HepG2 (cell line): Measurements from ENCODE around the gene ADARB1. TPM values are rescaled to one million over a fixed set of nuclear protein-coding genes. Genes with fewer than 3 reads are reported as not detected.

ENCODE experiments used
- ATAC-seq: fragments of 200-7000 bp; cut with Tn5 transposase; 3 replicates; pipeline ENCODE4 v1.9.1; 2020; ENCODE audit warnings: mild to moderate bottlenecking, moderate library complexity
- BruUV-seq: library from RNA; stranded (reverse); fragments of 400-500 nt; replicated peaks from 2 replicates; lab custom pipeline; 2021; lab: Mats Ljungman, UMichigan
- CTCF ChIA-PET: fragments of 300-600 bp; formaldehyde crosslinking; extraction: SDS; loops from one replicate; lab custom pipeline; 2021; ENCODE audit warnings: low total read pairs, inconsistent platforms, low intra/inter-chr PET ratio; lab: Yijun Ruan, JAX
- POLR2A ChIA-PET: fragments of 350-600 bp; sonication (Branson Sonifier 250); formaldehyde crosslinking; loops from one replicate; lab custom pipeline; 2020; ENCODE audit warnings: antibody characterized with exemption, inconsistent platforms; lab: Yijun Ruan, JAX
- DNase-seq: peaks from one replicate; pipeline ENCODE4 v3.0.0-alpha.2; 2015; ENCODE audit warnings: low spot score
- FAIRE-seq: peaks from 3 replicates; lab custom pipeline; 2011; peaks lifted over from hg19 to GRCh38; lab: Jason Lieb, UNC
- H2AFZ ChIP-seq: one replicate; pipeline ENCODE4 v1.6.1; 2011; ENCODE audit warnings: low read length, inconsistent platforms
- H3K27ac ChIP-seq: fragments of 300-600 bp; 3 replicates; pipeline ENCODE4 v1.8.0; 2011; ENCODE audit warnings: mixed run types, mild to moderate bottlenecking, mixed read lengths, low read length, inconsistent platforms; ENCODE audit not compliant: insufficient read depth; ENCODE audit errors: extremely low read length
- H3K27me3 ChIP-seq, 2 experiments: fragments of 200-600 bp in 1 of 2; 2 replicates in 1 of 2; 3 replicates in 1 of 2; pipeline versions ENCODE4 v1.6.0 to v1.8.0; 2011; ENCODE audit warnings: low read length in 2 of 2, mild to moderate bottlenecking in 2 of 2, moderate library complexity in 2 of 2, inconsistent platforms in 1 of 2; ENCODE audit not compliant: insufficient read depth in 2 of 2, control insufficient read depth in 1 of 2
- H3K36me3 ChIP-seq, 2 experiments: fragments of 200-600 bp in 1 of 2; replicated peaks in 1 of 2; 2 replicates in 1 of 2; 3 replicates in 1 of 2; pipeline versions ENCODE4 v1.5.1 to v1.8.0; 2011; ENCODE audit warnings: low read length in 2 of 2, inconsistent platforms in 1 of 2; ENCODE audit not compliant: insufficient read depth in 2 of 2, control insufficient read depth in 1 of 2
- H3K4me1 ChIP-seq: 2 replicates; pipeline ENCODE4 v1.5.1; 2012; ENCODE audit warnings: low read length, inconsistent platforms; ENCODE audit not compliant: insufficient read depth
- H3K4me2 ChIP-seq: 2 replicates; pipeline ENCODE4 v1.6.0; 2011; ENCODE audit warnings: low read depth, low read length, inconsistent platforms
- H3K4me3 ChIP-seq, 3 experiments: fragments of 200-600 bp in 1 of 3; sonication (generic), shearing (Covaris generic) in 1 of 3; replicated peaks in 1 of 3; 2 replicates each; pipeline ENCODE4 v1.5.1; 2011 to 2016; ENCODE audit warnings: low read length in 3 of 3, inconsistent platforms in 2 of 3, low read depth in 2 of 3, mild to moderate bottlenecking in 2 of 3, control low read depth in 1 of 3, mixed read lengths in 1 of 3; ENCODE audit not compliant: insufficient read depth in 1 of 3
- H3K79me2 ChIP-seq: one replicate; pipeline ENCODE4 v1.6.1; 2011; ENCODE audit warnings: low read length, inconsistent platforms; ENCODE audit not compliant: insufficient read depth
- H3K9ac ChIP-seq: 2 replicates; pipeline ENCODE4 v1.6.0; 2011; ENCODE audit warnings: mild to moderate bottlenecking, low read depth, low read length, inconsistent platforms; ENCODE audit not compliant: insufficient read depth
- H3K9me3 ChIP-seq: 2 replicates; pipeline ENCODE4 v1.5.1; 2012; ENCODE audit warnings: mild to moderate bottlenecking, low read length
- H4K20me1 ChIP-seq: 2 replicates; pipeline ENCODE4 v1.6.0; 2011; ENCODE audit warnings: inconsistent platforms, mild to moderate bottlenecking, low read length, moderate library complexity; ENCODE audit not compliant: insufficient read depth
- AHR ChIP-seq: IDR thresholded peaks from 2 replicates; pipeline ENCODE4 v1.6.1; 2018; ENCODE audit warnings: missing genetic modification reagents, missing compliant biosample characterization
- BATF2 ChIP-seq: sonication (generic); formaldehyde crosslinking; IDR thresholded peaks from 2 replicates; pipeline ENCODE4 v1.8.0; 2022; ENCODE audit warnings: mild to moderate bottlenecking, missing genetic modification reagents, moderate library complexity
- GPBP1L1 ChIP-seq: sonication (generic); formaldehyde crosslinking; IDR thresholded peaks from 2 replicates; pipeline ENCODE4 v1.5.0; 2020; ENCODE audit warnings: mild to moderate bottlenecking, missing genetic modification reagents
- JUND ChIP-seq: sonication (generic); formaldehyde crosslinking; IDR thresholded peaks from 2 replicates; pipeline ENCODE4 v1.8.0; 2022; ENCODE audit warnings: mild to moderate bottlenecking, missing genetic modification reagents
- MED8 ChIP-seq: sonication (generic); formaldehyde crosslinking; IDR thresholded peaks from 2 replicates; pipeline ENCODE4 v1.8.1; 2023; ENCODE audit warnings: mild to moderate bottlenecking, missing genetic modification reagents; ENCODE audit not compliant: insufficient replicate concordance
- MLXIP ChIP-seq: sonication (generic); formaldehyde crosslinking; IDR thresholded peaks from 2 replicates; pipeline ENCODE4 v1.9.0; 2021; ENCODE audit warnings: missing genetic modification reagents, borderline replicate concordance
- NFRKB ChIP-seq: fragments of 450-650 bp; IDR thresholded peaks from 2 replicates; pipeline ENCODE4 v1.6.1; 2017
- PCBP2 ChIP-seq: fragments of 200-400 bp; formaldehyde crosslinking; optimal IDR thresholded peaks from 2 replicates; pipeline ENCODE3; 2018; ENCODE audit warnings: low read length, low read depth; ENCODE audit not compliant: poor library complexity, severe bottlenecking
- RFXAP ChIP-seq: sonication (generic); formaldehyde crosslinking; IDR thresholded peaks from 2 replicates; pipeline ENCODE4 v1.4.0; 2020; ENCODE audit warnings: missing genetic modification reagents, borderline replicate concordance
- SYNCRIP ChIP-seq: fragments of 200-400 bp; formaldehyde crosslinking; IDR thresholded peaks from 2 replicates; pipeline ENCODE4 v1.6.1; 2018; ENCODE audit warnings: mild to moderate bottlenecking, low read depth, low read length; ENCODE audit not compliant: insufficient read depth
- TBL1XR1 ChIP-seq: fragments of 150-350 bp; IDR thresholded peaks from 2 replicates; pipeline ENCODE4 v1.6.1; 2014; ENCODE audit warnings: borderline replicate concordance, low read length; ENCODE audit not compliant: partially characterized antibody
- ZKSCAN5 ChIP-seq: sonication (generic); formaldehyde crosslinking; IDR thresholded peaks from 2 replicates; pipeline ENCODE4 v1.5.1; 2020; ENCODE audit warnings: mild to moderate bottlenecking, missing genetic modification reagents
- ZMYM2 ChIP-seq: sonication (generic); formaldehyde crosslinking; IDR thresholded peaks from 2 replicates; pipeline ENCODE4 v1.8.0; 2022; ENCODE audit warnings: mild to moderate bottlenecking, missing genetic modification reagents
- ZNF512 ChIP-seq: sonication (generic); formaldehyde crosslinking; IDR thresholded peaks from 2 replicates; pipeline ENCODE4 v1.4.0; 2020; ENCODE audit warnings: mild to moderate bottlenecking, missing genetic modification reagents
- ZNF746 ChIP-seq: sonication (generic); formaldehyde crosslinking; IDR thresholded peaks from 2 replicates; pipeline ENCODE4 v1.8.0; 2022; ENCODE audit warnings: mild to moderate bottlenecking, missing genetic modification reagents
- WGBS: methylation state at CpG from one replicate; pipeline ENCODE4 v1.1.6; 2017; ENCODE audit warnings: low lambda C conversion rate; 5-methylcytosine and 5-hydroxymethylcytosine counted together
- in situ Hi-C: cut with HindIII; loops from 2 replicates; pipeline ENCODE4 v1.10.0; 2017; ENCODE audit warnings: low pct_unique_long_range_greater_than_20kb; ENCODE audit not compliant: extremely low pct_ligation_motif_present
- intact Hi-C: fragments of 100-400 bp; cut with micrococcal nuclease; formaldehyde crosslinking; loops from one replicate; pipeline ENCODE4 v1.10.0; 2022; ENCODE audit not compliant: unreplicated experiment
- polyA plus RNA-seq, 8 experiments: library from polyadenylated mRNA; depleted of rRNA in 3 of 8; stranded (reverse) in 7 of 8; unstranded in 1 of 8; fragments of >200 nt; fragmentation: Illumina TruSeq in 4 of 8; extraction: Trizol in 4 of 8; gene quantifications; 2 replicates each; pipeline versions ENCODE4 v1.2.1 to v1.2.3, GENCODE V29; 2011 to 2016; ENCODE audit warnings: low read depth in 4 of 8, missing spikeins in 1 of 8, mixed read lengths in 1 of 8; ENCODE audit not compliant: insufficient read depth in 1 of 8
- total RNA-seq, 5 experiments: library from RNA; depleted of rRNA; stranded (reverse); fragments of >200 nt; fragmentation: Illumina TruSeq; extraction: Trizol; gene quantifications; 2 replicates each; pipeline ENCODE4 v1.2.3, GENCODE V29; 2016; ENCODE audit warnings: low read depth in 1 of 5
- TF ChIP-seq, protein P1 (sequence below): sonication (generic); formaldehyde crosslinking; IDR thresholded peaks from 2 replicates; pipeline ENCODE4 v1.5.1; 2020; ENCODE audit warnings: mild to moderate bottlenecking, missing genetic modification reagents, moderate library complexity

The ADARB1 gene
- total and polyA plus RNA-seq, 2 of the 13 experiments (the other 11 are each of a cell fraction or from before 2014, with no cell fraction given), result 6.6 to 10.0 TPM

DNA sequence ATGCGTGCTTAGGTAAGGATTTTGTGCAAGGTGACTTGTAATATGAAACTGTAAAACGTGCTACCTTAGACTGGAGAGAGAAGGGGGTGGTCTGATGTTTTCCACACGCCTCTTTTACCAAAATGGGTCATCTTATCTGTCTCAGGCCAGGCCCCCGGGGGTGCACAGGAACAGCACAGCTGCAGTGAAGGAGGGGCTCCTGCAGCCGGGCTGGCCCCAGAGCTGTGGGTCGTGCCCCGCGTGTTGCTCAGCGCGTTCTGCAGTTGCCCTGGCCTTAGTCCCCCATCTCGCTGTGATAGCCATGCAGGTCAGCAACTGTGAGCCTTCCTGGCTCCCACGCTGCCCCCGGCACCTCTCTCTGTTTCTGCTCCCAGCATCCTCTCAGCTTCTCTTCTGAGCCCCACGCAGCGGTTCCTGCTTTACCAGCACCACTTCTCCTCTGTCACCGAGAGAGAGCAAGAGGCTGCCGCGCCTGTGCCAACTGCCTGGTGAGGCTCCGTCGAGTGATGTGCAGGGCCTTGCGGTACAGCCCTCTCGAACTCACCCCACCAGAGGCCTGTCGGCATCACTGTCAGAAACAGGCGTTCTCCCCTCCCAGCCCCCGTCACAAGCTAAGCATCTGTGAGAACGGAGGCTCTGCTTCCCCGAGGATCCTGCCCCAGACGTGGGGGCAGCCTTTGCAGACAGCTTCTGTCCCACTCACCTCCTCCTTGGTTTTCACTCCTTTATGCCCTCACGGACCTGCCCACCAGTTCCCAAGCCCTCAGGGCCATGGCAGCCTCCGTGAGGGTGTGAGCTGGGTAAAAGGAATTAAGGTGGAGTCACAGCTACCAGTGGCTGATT lies 73.3 kb downstream of the ADARB1 start:
- Histone ChIP-seq H2AFZ (no peak overlapping the region), H3K9ac (no peak overlapping the region), H3K9me3 (no peaks in the 10 kb centered on the region), H3K27me3 (no peaks in the 10 kb centered on the region), H4K20me1 (no peaks in the 10 kb centered on the region), H3K4me1 (no peaks in the 10 kb centered on the region), H3K27ac (no peak overlapping the region), H3K79me2 (no peaks in the 10 kb centered on the region), H3K36me3 (peaks cover 4% of the 10 kb centered on the region in 2 experiments; a peak in 2 of 5 replicates), H3K4me2 (no peak overlapping the region), H3K4me3 (no peak overlapping the region)
- ChIA-PET POLR2A (interaction anchor here (1.5 kb wide), 1 partner anchor 9 kb away, joined by 3 read pairs; no protein-coding TSS in a partner anchor), CTCF (no interaction called here)
- no TSS peak for BruUV-seq
- in situ Hi-C loops, result no loop called here
- DNase-seq (no peak), FAIRE-seq (no peak), ATAC-seq (no peak)
- 92% methylated on average over 23 of the region's 30 CpGs for WGBS
- intact Hi-C loops, result no loop called here
- TF ChIP-seq ZNF746 (CRISPR knock-in tag) (no peak), SYNCRIP (no peak), ZNF512 (CRISPR knock-in tag) (no peak), TBL1XR1 (no peak), JUND (CRISPR knock-in tag) (no peak), GPBP1L1 (CRISPR knock-in tag) (no peak), RFXAP (CRISPR knock-in tag) (no peak), ZKSCAN5 (CRISPR knock-in tag) (no peak), MED8 (CRISPR knock-in tag) (no peak), MLXIP (CRISPR knock-in tag) (no peak), AHR (CRISPR knock-in tag) (no peak), BATF2 (CRISPR knock-in tag) (no peak), PCBP2 (no peak), NFRKB (no peak), ZMYM2 (no peak)
- TF ChIP-seq, protein P1, sequence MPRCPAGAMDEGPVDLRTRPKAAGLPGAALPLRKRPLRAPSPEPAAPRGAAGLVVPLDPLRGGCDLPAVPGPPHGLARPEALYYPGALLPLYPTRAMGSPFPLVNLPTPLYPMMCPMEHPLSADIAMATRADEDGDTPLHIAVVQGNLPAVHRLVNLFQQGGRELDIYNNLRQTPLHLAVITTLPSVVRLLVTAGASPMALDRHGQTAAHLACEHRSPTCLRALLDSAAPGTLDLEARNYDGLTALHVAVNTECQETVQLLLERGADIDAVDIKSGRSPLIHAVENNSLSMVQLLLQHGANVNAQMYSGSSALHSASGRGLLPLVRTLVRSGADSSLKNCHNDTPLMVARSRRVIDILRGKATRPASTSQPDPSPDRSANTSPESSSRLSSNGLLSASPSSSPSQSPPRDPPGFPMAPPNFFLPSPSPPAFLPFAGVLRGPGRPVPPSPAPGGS (CRISPR knock-in tag), result no peak
